Karpas-422 (cell line): ENCODE measurements around the gene EML2. TPM values are rescaled to one million over a fixed set of nuclear protein-coding genes. Genes with fewer than 3 reads are reported as not detected.
A peak's percentile ranks its signal among the peaks of the same experiment; 100 is the strongest.

Experiments used
- DNase-seq: peaks from one replicate; pipeline ENCODE4 v3.0.0-alpha.2; 2015
- H2AFZ ChIP-seq: fragments of 200-600 bp; sonication (generic); 2 replicates; pipeline ENCODE4 v1.6.1; 2014; ENCODE audit warnings: antibody characterized with exemption, low read length, mixed read lengths
- H3K27ac ChIP-seq: fragments of 200-600 bp; sonication (generic); 2 replicates; pipeline ENCODE4 v1.5.1; 2014; ENCODE audit warnings: mild to moderate bottlenecking, low read length, moderate library complexity
- H3K27me3 ChIP-seq: fragments of 200-600 bp; sonication (generic); 2 replicates; pipeline ENCODE4 v1.6.1; 2014; ENCODE audit warnings: low read length, mixed read lengths
- H3K36me3 ChIP-seq: fragments of 200-600 bp; sonication (generic); 2 replicates; pipeline ENCODE4 v1.6.1; 2014; ENCODE audit warnings: low read length, mixed read lengths; ENCODE audit not compliant: insufficient read depth
- H3K4me1 ChIP-seq: fragments of 200-600 bp; sonication (generic); 2 replicates; pipeline ENCODE4 v1.6.1; 2014; ENCODE audit warnings: mild to moderate bottlenecking, low read length, mixed read lengths
- H3K4me2 ChIP-seq: fragments of 200-600 bp; sonication (generic); 2 replicates; pipeline ENCODE4 v1.6.1; 2014; ENCODE audit warnings: low read length, low read depth, mild to moderate bottlenecking; ENCODE audit not compliant: poor library complexity, severe bottlenecking
- H3K4me3 ChIP-seq: fragments of 200-600 bp; sonication (generic); 2 replicates; pipeline ENCODE4 v1.5.1; 2014; ENCODE audit warnings: mild to moderate bottlenecking, antibody characterized with exemption, low read length, mixed read lengths
- H3K79me2 ChIP-seq: fragments of 200-600 bp; sonication (generic); 2 replicates; pipeline ENCODE4 v1.6.1; 2014; ENCODE audit warnings: mild to moderate bottlenecking, low read length, mixed read lengths
- H3K9ac ChIP-seq: fragments of 200-600 bp; sonication (generic); 2 replicates; pipeline ENCODE4 v1.6.0; 2014; ENCODE audit warnings: low read length
- H3K9me2 ChIP-seq: fragments of 200-600 bp; sonication (generic), shearing (Covaris generic); replicated peaks from 2 replicates; pipeline ENCODE4 v1.6.0; 2014; ENCODE audit warnings: mild to moderate bottlenecking, low read length, moderate library complexity; ENCODE audit not compliant: insufficient read depth
- H3K9me3 ChIP-seq: fragments of 300-700, 200-600 bp; sonication (generic); 2 replicates; pipeline ENCODE4 v1.6.1; 2014; ENCODE audit warnings: low read length, mixed read lengths
- H4K20me1 ChIP-seq: fragments of 200-600 bp; sonication (generic); 2 replicates; pipeline ENCODE4 v1.6.1; 2014; ENCODE audit warnings: mild to moderate bottlenecking, antibody characterized with exemption, low read length, low read depth; ENCODE audit not compliant: insufficient read depth
- total RNA-seq: library from RNA; depleted of rRNA; stranded (reverse); fragments of >200 nt; shearing (Covaris generic); gene quantifications from 2 replicates; pipeline ENCODE4 v1.2.3, GENCODE V29; 2014; ENCODE audit warnings: low replicate concordance

Gene EML2
- total RNA-seq, 1 experiment from 2014 or later = 40.3 TPM

GRCh38 chr19:45578861-45579260, 60.3 kb downstream of the EML2 start:
- Histone ChIP-seq H3K79me2 (peaks cover 68% of the 10 kb centered on the region), H3K9me2 (no peaks in the 10 kb centered on the region), H3K27me3 (no peaks in the 10 kb centered on the region), H3K27ac (no peak overlapping the region), H3K9me3 (no peaks in the 10 kb centered on the region), H3K9ac (no peak overlapping the region), H3K36me3 (no peaks in the 10 kb centered on the region), H3K4me2 (no peak overlapping the region), H3K4me1 (peaks cover 7% of the 10 kb centered on the region; the same call in 1 of the 2 replicates), H4K20me1 (no peaks in the 10 kb centered on the region), H3K4me3 (no peak overlapping the region), H2AFZ (no peak overlapping the region)
- no peak for DNase-seq

DNA sequence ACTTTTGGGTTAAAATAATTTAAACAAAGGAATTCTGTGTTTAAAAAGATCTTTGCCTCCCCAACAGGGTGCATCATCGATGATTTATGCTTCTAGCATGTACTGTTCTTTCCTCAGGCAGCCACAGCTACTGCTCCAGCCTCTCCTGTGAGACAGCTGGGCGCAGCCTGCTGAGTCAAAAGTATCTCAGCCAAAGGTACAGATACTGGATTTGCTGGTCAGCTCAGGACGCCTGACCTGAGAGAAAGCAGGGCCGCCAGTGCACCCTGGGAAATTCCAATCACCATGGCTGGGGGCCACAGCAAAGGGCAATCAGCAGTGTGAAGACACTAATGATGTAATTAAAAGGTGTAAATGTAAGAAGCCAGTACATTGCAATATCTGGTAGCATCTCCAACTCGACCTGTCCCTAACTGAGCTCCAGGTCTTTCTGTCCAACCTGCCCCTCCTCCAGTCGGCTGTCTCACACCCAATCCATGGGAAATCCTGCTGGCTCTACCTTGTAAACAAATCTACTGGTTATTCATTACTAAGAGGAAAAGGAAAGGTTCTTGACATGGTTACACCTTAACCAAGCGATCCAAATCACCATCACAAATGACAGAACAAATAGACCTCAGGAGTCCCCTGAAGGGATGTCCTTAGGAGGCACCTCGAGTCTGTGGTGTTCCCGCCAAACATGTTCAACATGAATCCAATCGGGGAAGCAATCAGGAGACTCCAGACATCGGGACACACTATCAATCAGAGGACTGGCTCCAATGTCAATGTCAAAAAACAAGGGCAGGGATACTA, 61.9 kb downstream of the EML2 start:
- H3K27me3 ChIP-seq = no peaks in the 10 kb centered on the region
- H3K9me2 ChIP-seq = no peaks in the 10 kb centered on the region
- H2AFZ ChIP-seq = no peak overlapping the region
- no peaks in the 10 kb centered on the region for H4K20me1 ChIP-seq
- no peak overlapping the region for H3K4me2 ChIP-seq
- no peak overlapping the region for H3K9ac ChIP-seq
- no peak for DNase-seq
- peaks cover 57% of the 10 kb centered on the region for H3K79me2 ChIP-seq
- H3K27ac ChIP-seq = no peak overlapping the region
- H3K9me3 ChIP-seq = no peaks in the 10 kb centered on the region
- no peaks in the 10 kb centered on the region for H3K4me1 ChIP-seq
- no peaks in the 10 kb centered on the region for H3K36me3 ChIP-seq
- no peak overlapping the region for H3K4me3 ChIP-seq

GRCh38 chr19:45576682-45577081, 62.5 kb downstream of the EML2 start:
- Histone ChIP-seq H3K9ac (no peak overlapping the region), H3K79me2 (peaks cover 54% of the 10 kb centered on the region)

GRCh38 chr19:45575216-45575615, 64.0 kb downstream of the EML2 start:
- no peaks in the 10 kb centered on the region for H3K9me2 ChIP-seq
- no peak for DNase-seq
- H3K9ac ChIP-seq = no peak overlapping the region
- H3K36me3 ChIP-seq = no peaks in the 10 kb centered on the region
- H3K4me1 ChIP-seq = no peaks in the 10 kb centered on the region
- no peaks in the 10 kb centered on the region for H4K20me1 ChIP-seq
- no peak overlapping the region for H3K4me3 ChIP-seq
- no peak overlapping the region for H2AFZ ChIP-seq
- peaks cover 45% of the 10 kb centered on the region for H3K79me2 ChIP-seq
- no peak overlapping the region for H3K27ac ChIP-seq
- H3K27me3 ChIP-seq = no peaks in the 10 kb centered on the region
- H3K4me2 ChIP-seq = no peak overlapping the region
- no peaks in the 10 kb centered on the region for H3K9me3 ChIP-seq

More at GRCh38 chr19:45576682-45577081, 62.5 kb downstream of the EML2 start:
- H3K4me1 ChIP-seq = no peaks in the 10 kb centered on the region
- no peaks in the 10 kb centered on the region for H3K36me3 ChIP-seq
- H2AFZ ChIP-seq = no peak overlapping the region
- no peak for DNase-seq
- no peak overlapping the region for H3K4me2 ChIP-seq
- no peak overlapping the region for H3K4me3 ChIP-seq
- no peak overlapping the region for H3K27ac ChIP-seq
- H3K9me2 ChIP-seq = no peaks in the 10 kb centered on the region
- no peaks in the 10 kb centered on the region for H3K9me3 ChIP-seq
- no peaks in the 10 kb centered on the region for H4K20me1 ChIP-seq
- H3K27me3 ChIP-seq = no peaks in the 10 kb centered on the region

DNA sequence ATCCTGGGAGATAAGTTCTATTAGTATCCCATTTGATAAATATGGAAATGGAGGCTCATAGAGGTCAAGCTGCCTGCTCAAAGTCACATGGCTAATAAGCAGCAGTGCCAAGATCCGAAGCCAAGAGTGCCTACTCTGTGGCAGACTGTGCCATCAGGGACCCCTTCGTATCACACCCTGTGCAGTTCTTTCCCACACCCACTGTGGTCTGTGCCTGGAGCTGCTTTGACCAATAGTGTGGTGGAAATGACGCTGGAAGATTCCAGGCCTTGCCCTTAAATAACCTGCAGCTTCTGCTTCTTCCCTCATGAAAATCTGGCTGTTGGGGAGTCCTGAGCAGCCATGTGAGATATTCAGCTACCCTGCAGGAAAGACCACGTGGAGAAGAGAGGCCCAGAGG, 64.7 kb downstream of the EML2 start:
- Histone ChIP-seq H3K27ac (no peak overlapping the region), H3K9ac (no peak overlapping the region), H3K9me3 (no peaks in the 10 kb centered on the region), H3K4me1 (no peaks in the 10 kb centered on the region), H3K79me2 (peaks cover 49% of the 10 kb centered on the region), H3K9me2 (no peaks in the 10 kb centered on the region), H4K20me1 (no peaks in the 10 kb centered on the region), H3K4me3 (no peak overlapping the region), H3K36me3 (no peaks in the 10 kb centered on the region), H2AFZ (no peak overlapping the region), H3K27me3 (no peaks in the 10 kb centered on the region), H3K4me2 (no peak overlapping the region)
- no peak for DNase-seq

- no peaks in the 10 kb centered on the region for H3K27me3 ChIP-seq
These were observed 67.6 kb downstream of the EML2 start for GRCh38 chr19:45571457-45572220.

GRCh38 chr19:45569619-45570421, 69.4 kb downstream of the EML2 start:
- Histone ChIP-seq H4K20me1 (no peaks in the 10 kb centered on the region), H3K9ac (no peak overlapping the region), H3K9me3 (no peaks in the 10 kb centered on the region), H3K9me2 (no peaks in the 10 kb centered on the region), H2AFZ (no peak overlapping the region), H3K27me3 (no peaks in the 10 kb centered on the region), H3K4me2 (no peak overlapping the region), H3K4me1 (peaks cover under 1% of the 10 kb centered on the region), H3K36me3 (no peaks in the 10 kb centered on the region), H3K79me2 (peaks cover 44% of the 10 kb centered on the region), H3K27ac (no peak overlapping the region), H3K4me3 (no peak overlapping the region)
- DNase-seq = peak; percentile 89

More at GRCh38 chr19:45571457-45572220, 67.6 kb downstream of the EML2 start:
- DNase-seq = no peak
- H3K4me2 ChIP-seq = no peak overlapping the region
- no peaks in the 10 kb centered on the region for H3K4me1 ChIP-seq
- no peak overlapping the region for H3K4me3 ChIP-seq
- H3K79me2 ChIP-seq = peaks cover 56% of the 10 kb centered on the region
- H3K9me3 ChIP-seq = no peaks in the 10 kb centered on the region
- no peaks in the 10 kb centered on the region for H3K9me2 ChIP-seq
- no peaks in the 10 kb centered on the region for H3K36me3 ChIP-seq
- no peaks in the 10 kb centered on the region for H4K20me1 ChIP-seq
- H2AFZ ChIP-seq = no peak overlapping the region
- no peak overlapping the region for H3K9ac ChIP-seq
- H3K27ac ChIP-seq = no peak overlapping the region

DNA sequence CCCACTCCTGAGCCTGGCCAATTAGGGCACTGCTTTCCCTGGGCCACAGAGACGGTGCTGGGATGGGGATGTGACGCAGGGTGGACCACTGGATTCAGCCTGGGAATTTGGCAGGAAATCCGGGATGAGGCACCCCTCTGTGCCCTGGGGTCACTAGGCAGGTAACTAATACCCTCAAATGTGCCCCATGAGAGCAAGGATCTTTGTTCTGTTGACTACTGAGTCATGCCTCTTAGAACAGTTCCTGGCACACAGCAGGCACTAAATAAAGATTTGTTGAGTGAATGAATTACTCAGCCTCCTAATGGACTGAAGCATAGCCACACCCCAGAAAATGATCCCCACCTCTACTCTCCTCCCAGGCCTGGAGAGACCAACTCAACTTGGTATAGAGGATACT, 70.5 kb downstream of the EML2 start:
- no peak for DNase-seq
- Histone ChIP-seq H3K9me3 (no peaks in the 10 kb centered on the region), H3K9ac (no peak overlapping the region), H3K4me3 (no peak overlapping the region), H3K27me3 (no peaks in the 10 kb centered on the region), H3K27ac (no peak overlapping the region), H4K20me1 (no peaks in the 10 kb centered on the region), H3K4me2 (no peak overlapping the region), H2AFZ (no peak overlapping the region), H3K79me2 (peaks cover 46% of the 10 kb centered on the region), H3K9me2 (no peaks in the 10 kb centered on the region), H3K36me3 (no peaks in the 10 kb centered on the region), H3K4me1 (peaks cover 9% of the 10 kb centered on the region)
